ENCODE measurements around the gene ZHX3. TPM values are rescaled to one million over a fixed set of nuclear protein-coding genes. Genes with fewer than 3 reads are reported as not detected.

The ZHX3 gene
- total and polyA plus RNA-seq, 10 of the 15 experiments (the other 5 are each of a cell fraction or from before 2014, with no cell fraction given): 1.3 to 14.0 (median 5.0) TPM

DNA sequence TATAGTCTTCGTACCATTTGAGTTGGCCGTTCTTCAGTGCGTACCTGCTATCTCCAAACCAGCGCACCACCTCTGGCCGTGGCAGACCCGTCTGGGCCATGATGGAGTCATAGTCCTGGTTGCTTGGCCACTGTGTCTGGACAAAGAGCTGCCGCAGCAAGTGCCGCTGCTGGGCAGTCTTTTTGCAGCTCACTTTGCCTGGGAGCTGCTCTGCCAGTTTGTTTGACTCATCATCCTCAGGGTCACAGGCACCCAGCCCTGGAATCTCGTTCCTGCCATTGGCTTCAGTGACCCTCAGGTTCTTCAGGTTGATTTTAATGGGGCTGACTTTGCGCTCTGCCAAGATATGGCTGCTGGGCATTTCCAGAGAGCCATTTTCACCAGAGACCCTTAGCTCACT is 115.1 kb downstream of the ZHX3 start:
- Histone ChIP-seq H3K4me3 (no peak overlapping the region), H3K9me3 (replicated peaks; ENCODE audit: control insufficient read depth, insufficient read depth, low read length) (no peaks in the 10 kb centered on the region), H3K79me2 (ENCODE audit: control insufficient read depth, insufficient read depth, low read length) (no peaks in the 10 kb centered on the region), H3K9ac (ENCODE audit: control insufficient read depth, insufficient read depth, low read length) (no peak overlapping the region), H4K20me1 (ENCODE audit: control insufficient read depth, insufficient read depth) (no peaks in the 10 kb centered on the region), H3K27me3 (replicated peaks in 1 of 2; ENCODE audit: control insufficient read depth in 2 of 2, insufficient read depth in 2 of 2, low read length in 1 of 2) (no peaks in the 10 kb centered on the region), H3K27ac (ENCODE audit: control insufficient read depth, insufficient read depth) (no peak overlapping the region), H3K36me3 (ENCODE audit: control insufficient read depth in 2 of 2, insufficient read depth in 2 of 2, low read length in 1 of 2) (no peaks in the 10 kb centered on the region; a peak in 1 of 4 replicates), H3K4me1 (ENCODE audit: control insufficient read depth, insufficient read depth, low read length) (no peaks in the 10 kb centered on the region), H3K4me2 (ENCODE audit: control insufficient read depth, insufficient read depth) (no peak overlapping the region), H2AFZ (ENCODE audit: control insufficient read depth, low read depth, low read length) (no peak overlapping the region)
- WGBS (ENCODE audit: insufficient coverage, insufficient replicate concordance, low lambda C conversion rate, missing lambda C conversion rate): 88% methylated on average over 10 of the region's 10 CpGs
- no peak for FAIRE-seq
- ATAC-seq: no peak
- intact Hi-C loops (cut with micrococcal nuclease; ENCODE audit: unreplicated experiment) (no loop called here), in situ Hi-C loops (cut with MboI) (no loop called here)
- ChIA-PET POLR2A (no interaction called here), CTCF (interaction anchor here (1.2 to 1.3 kb wide), 2 partner anchors 29 to 233 kb away, joined by 3 read pairs; no protein-coding TSS in a partner anchor), RAD21 (ENCODE audit: unreplicated experiment) (no interaction called here), SMC1A (ENCODE audit: uncharacterized antibody, unreplicated experiment) (no interaction called here)
- no TSS peak for BruUV-seq (replicated peaks)
- TF ChIP-seq CUX1 (IDR thresholded peaks at IDR 0.05; ENCODE audit: insufficient replicate concordance, low read depth, low read length): no peak
- no peak for TF ChIP-seq TAF1 (IDR thresholded peaks at IDR 0.05; ENCODE audit: borderline replicate concordance, low read depth, low read length)
- TF ChIP-seq KAT2A (conservative IDR thresholded peaks at IDR 0.05; ENCODE audit: control insufficient read depth, low read depth, low read length): no peak
- no peak for TF ChIP-seq ZBED1 (IDR thresholded peaks at IDR 0.05; ENCODE audit: borderline replicate concordance)
- TF ChIP-seq JUND (IDR thresholded peaks at IDR 0.05; ENCODE audit: low read depth, low read length): no peak
- TF ChIP-seq FOS (IDR thresholded peaks at IDR 0.05; ENCODE audit: borderline replicate concordance, extremely low read depth, insufficient read length): no peak
- TF ChIP-seq BMI1 (IDR thresholded peaks at IDR 0.05; ENCODE audit: borderline replicate concordance): no peak
- TF ChIP-seq HDGF (IDR thresholded peaks at IDR 0.05): no peak
- no peak for TF ChIP-seq PML (IDR thresholded peaks at IDR 0.05; ENCODE audit: low read length)
- no peak for TF ChIP-seq EGR1 (IDR thresholded peaks at IDR 0.05; ENCODE audit: borderline replicate concordance in 1 of 2, low read depth in 2 of 2, low read length in 2 of 2)
- TF ChIP-seq, protein P1, sequence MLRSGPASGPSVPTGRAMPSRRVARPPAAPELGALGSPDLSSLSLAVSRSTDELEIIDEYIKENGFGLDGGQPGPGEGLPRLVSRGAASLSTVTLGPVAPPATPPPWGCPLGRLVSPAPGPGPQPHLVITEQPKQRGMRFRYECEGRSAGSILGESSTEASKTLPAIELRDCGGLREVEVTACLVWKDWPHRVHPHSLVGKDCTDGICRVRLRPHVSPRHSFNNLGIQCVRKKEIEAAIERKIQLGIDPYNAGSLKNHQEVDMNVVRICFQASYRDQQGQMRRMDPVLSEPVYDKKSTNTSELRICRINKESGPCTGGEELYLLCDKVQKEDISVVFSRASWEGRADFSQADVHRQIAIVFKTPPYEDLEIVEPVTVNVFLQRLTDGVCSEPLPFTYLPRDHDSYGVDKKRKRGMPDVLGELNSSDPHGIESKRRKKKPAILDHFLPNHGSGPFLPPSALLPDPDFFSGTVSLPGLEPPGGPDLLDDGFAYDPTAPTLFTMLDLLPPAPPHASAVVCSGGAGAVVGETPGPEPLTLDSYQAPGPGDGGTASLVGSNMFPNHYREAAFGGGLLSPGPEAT (IDR thresholded peaks at IDR 0.05; ENCODE audit: low read depth): no peak
- TF ChIP-seq DPF2 (IDR thresholded peaks at IDR 0.05): no peak
- no peak for TF ChIP-seq TCF7 (IDR thresholded peaks at IDR 0.05; ENCODE audit: borderline replicate concordance)
- no peak for TF ChIP-seq MYC (IDR thresholded peaks at IDR 0.05; ENCODE audit: insufficient read depth, insufficient read length, insufficient replicate concordance, low read length, severe bottlenecking)
- TF ChIP-seq SIN3A (IDR thresholded peaks at IDR 0.05; ENCODE audit: low read depth, low read length): no peak
- DNase-seq (ENCODE audit: low read depth, low spot score): no peak
